Upper lobe of right lung (tissue), 1 donor: ENCODE measurements around the gene MACROD1. TPM values are rescaled to one million over a fixed set of nuclear protein-coding genes. Genes with fewer than 3 reads are reported as not detected.
A peak's percentile ranks its signal among the peaks of the same experiment; 100 is the strongest.

Experiments
- ATAC-seq: fragments of 200-7000 bp; cut with Tn5 transposase; one replicate; pipeline ENCODE4 v1.9.1; 2020; ENCODE audit warnings: mild to moderate bottlenecking, moderate library complexity
- DNase-seq: peaks from one replicate; pipeline ENCODE4 v3.0.0-alpha.2; 2020
- H3K27ac ChIP-seq: fragments of 200-600 bp; one replicate; pipeline ENCODE4 v1.8.0; 2022
- H3K27me3 ChIP-seq: fragments of 200-600 bp; one replicate; pipeline ENCODE4 v1.8.0; 2022; ENCODE audit warnings: mild to moderate bottlenecking
- H3K36me3 ChIP-seq: fragments of 200-600 bp; one replicate; pipeline ENCODE4 v1.8.0; 2022
- H3K4me1 ChIP-seq: fragments of 200-600 bp; one replicate; pipeline ENCODE4 v1.8.0; 2022
- H3K4me3 ChIP-seq: fragments of 200-600 bp; one replicate; pipeline ENCODE4 v1.8.0; 2022; ENCODE audit warnings: mild to moderate bottlenecking
- H3K9me3 ChIP-seq: fragments of 200-600 bp; one replicate; pipeline ENCODE4 v1.8.0; 2022
- intact Hi-C: fragments of 100-400 bp; cut with DNase I; formaldehyde crosslinking; loops from one replicate; pipeline ENCODE4 v1.11.0; 2022
- total RNA-seq: library from RNA; stranded (reverse); fragmentation: NEBNext Ultra II Directional; extraction: Animal tissue kit (Norgen Biotek cat#: 25700); gene quantifications from one replicate; pipeline ENCODE4 v1.2.1, GENCODE V29; 2021
- TF ChIP-seq, protein P1 (sequence below): fragments of 200-600 bp; IDR thresholded peaks from one replicate; pipeline ENCODE4 v1.8.0; 2022; ENCODE audit warnings: antibody characterized with exemption
- donor health status: DM: no; HTN: yes; CAD: no; lungs with severe emphysema.

Gene MACROD1
- total RNA-seq, 1 donor from 2014 or later, result 15.8 TPM

- Histone ChIP-seq H3K4me1 (no peaks in the 10 kb centered on the region), H3K4me3 (no peak overlapping the region), H3K27ac (no peak overlapping the region), H3K27me3 (no peaks in the 10 kb centered on the region), H3K9me3 (no peaks in the 10 kb centered on the region), H3K36me3 (no peaks in the 10 kb centered on the region)
- DNase-seq, result no peak
- TF ChIP-seq, protein P1, sequence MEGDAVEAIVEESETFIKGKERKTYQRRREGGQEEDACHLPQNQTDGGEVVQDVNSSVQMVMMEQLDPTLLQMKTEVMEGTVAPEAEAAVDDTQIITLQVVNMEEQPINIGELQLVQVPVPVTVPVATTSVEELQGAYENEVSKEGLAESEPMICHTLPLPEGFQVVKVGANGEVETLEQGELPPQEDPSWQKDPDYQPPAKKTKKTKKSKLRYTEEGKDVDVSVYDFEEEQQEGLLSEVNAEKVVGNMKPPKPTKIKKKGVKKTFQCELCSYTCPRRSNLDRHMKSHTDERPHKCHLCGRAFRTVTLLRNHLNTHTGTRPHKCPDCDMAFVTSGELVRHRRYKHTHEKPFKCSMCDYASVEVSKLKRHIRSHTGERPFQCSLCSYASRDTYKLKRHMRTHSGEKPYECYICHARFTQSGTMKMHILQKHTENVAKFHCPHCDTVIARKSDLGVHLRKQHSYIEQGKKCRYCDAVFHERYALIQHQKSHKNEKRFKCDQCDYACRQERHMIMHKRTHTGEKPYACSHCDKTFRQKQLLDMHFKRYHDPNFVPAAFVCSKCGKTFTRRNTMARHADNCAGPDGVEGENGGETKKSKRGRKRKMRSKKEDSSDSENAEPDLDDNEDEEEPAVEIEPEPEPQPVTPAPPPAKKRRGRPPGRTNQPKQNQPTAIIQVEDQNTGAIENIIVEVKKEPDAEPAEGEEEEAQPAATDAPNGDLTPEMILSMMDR, result no peak
- intact Hi-C loops, result loop anchor here (10.0 kb wide), 1 partner anchor 322 kb away; the partner anchor contains the start of gene MARK2
- ATAC-seq, result no peak
Observed at GRCh38 chr11:64156235-64157011, 9.5 kb downstream of the MACROD1 start.

DNA sequence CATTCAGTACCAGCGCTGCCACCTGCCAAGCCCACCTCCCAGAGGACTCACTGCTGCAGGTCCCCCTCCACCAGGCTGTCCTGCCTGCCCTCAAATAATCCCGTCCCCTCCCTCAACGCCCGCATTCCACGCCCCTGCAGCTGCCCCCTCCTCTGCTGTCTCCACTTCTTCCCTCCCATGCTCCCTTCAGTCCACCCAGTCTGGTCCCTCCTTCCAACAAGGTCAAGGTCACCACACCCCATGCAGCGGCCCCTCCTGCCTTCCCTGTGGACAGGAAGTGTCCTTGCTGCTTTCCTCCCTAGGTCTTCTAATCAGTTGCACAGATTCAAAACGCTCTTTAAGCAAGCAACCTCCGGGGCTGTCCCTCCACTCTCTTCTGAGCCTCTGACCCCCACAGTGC, 12.1 kb downstream of the MACROD1 start:
- Histone ChIP-seq H3K36me3 (no peaks in the 10 kb centered on the region), H3K27me3 (no peaks in the 10 kb centered on the region), H3K4me3 (no peak overlapping the region), H3K27ac (no peak overlapping the region), H3K9me3 (no peaks in the 10 kb centered on the region), H3K4me1 (no peaks in the 10 kb centered on the region)
- no peak for DNase-seq
- ATAC-seq, result no peak
- intact Hi-C loops, result loop anchor here (10.0 kb wide), 1 partner anchor 319 kb away; the partner anchor contains the start of gene MARK2
- TF ChIP-seq, protein P1, result no peak

DNA sequence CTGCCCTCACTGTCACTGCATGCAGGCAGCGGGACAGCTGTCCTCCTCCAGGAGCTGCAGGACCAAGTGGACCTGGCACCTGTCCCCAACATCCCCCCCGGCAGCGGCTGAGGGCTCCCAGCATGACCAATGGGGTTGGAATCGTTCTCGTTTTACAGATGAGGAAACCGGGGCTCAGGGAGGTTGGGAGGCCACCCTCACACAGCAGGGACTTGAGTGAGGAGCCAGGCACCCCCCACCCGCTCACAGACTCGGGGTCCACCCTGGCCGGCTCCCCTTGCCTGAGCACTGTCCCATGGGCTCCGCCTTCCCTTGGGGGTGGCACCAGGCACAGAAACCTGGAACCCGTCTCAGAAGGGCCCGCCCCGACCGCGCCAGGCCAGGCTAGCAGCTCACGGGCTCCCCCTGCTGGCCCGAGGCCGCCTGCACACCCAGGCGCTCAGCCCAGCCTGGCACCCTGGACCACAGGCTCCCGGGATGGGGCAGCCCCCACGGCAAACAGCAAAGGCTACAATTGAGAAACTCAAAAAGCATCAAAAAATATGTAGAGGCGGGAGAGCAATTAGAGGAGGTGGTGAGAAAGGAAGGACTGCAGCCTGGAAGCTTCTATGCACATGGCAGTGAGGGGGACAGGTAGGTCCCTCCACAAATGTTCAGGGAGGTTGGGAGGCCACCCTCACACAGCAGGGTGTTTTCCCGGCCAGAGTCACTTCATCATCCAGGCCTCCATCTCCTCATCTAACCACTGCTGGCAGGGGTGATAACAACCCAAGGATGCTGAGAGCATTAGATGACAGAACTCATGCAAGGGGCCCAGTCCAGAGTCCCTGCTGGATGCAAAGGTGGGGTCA, 12.8 kb downstream of the MACROD1 start:
- peaks cover 7% of the 10 kb centered on the region for H3K4me1 ChIP-seq
- intact Hi-C loops, result loop anchor here (10.0 kb wide), 1 partner anchor 318 kb away; the partner anchor contains the start of gene MARK2
- H3K36me3 ChIP-seq, result no peaks in the 10 kb centered on the region
- DNase-seq, result peak; percentile 84
- no peaks in the 10 kb centered on the region for H3K9me3 ChIP-seq
- ATAC-seq, result peak; percentile 93
- H3K27ac ChIP-seq, result no peak overlapping the region
- H3K4me3 ChIP-seq, result no peak overlapping the region
- no peaks in the 10 kb centered on the region for H3K27me3 ChIP-seq
- TF ChIP-seq, protein P1, result peak; percentile 100

DNA sequence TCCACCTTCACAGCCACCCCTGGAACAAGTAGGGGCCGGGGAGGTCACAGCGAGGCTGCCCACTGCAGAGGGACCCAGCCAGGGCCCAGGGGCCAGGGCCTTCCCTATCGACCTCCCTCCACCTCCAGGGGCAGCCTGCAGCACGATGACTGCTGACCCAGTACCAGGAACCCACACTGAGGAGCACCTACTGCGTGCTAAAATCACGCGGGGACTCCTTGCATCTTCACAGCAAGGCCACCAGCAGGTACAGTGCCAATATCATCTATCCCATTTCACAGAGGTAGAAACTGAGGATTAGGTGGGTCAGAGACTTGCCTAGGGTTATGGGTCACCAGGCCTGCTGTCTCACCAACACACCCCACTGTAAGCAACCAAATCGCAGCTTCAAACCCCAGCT, 14.6 kb downstream of the MACROD1 start:
- H3K27me3 ChIP-seq, result no peaks in the 10 kb centered on the region
- H3K27ac ChIP-seq, result no peak overlapping the region
- intact Hi-C loops, result loop anchor here (10.0 kb wide), 1 partner anchor 317 kb away; the partner anchor contains the start of gene MARK2

More for the DNA sequence above, 14.6 kb downstream of the MACROD1 start:
- TF ChIP-seq, protein P1, result no peak
- Histone ChIP-seq H3K4me3 (no peak overlapping the region), H3K4me1 (peaks cover 8% of the 10 kb centered on the region), H3K9me3 (no peaks in the 10 kb centered on the region), H3K36me3 (no peaks in the 10 kb centered on the region)
- DNase-seq (no peak), ATAC-seq (no peak)
